Heart left ventricle (tissue), 13 donors: ENCODE results near the gene SIGLEC1.

Source experiments
- POLR2A ChIP-seq, 2 donors: fragments of 450-650 bp; IDR thresholded peaks; one replicate each; pipeline ENCODE4 v1.6.1; 2017; ENCODE audit warnings: antibody characterized with exemption in 2 of 2, mild to moderate bottlenecking in 2 of 2, moderate library complexity in 2 of 2
- TF ChIP-seq, protein P1 (sequence below), 12 donors: fragments of 200-600 bp; sonication (generic) in 4 of 12; IDR thresholded peaks; one replicate each; pipeline versions ENCODE4 v1.5.0 to v1.8.0; 2018 to 2022; ENCODE audit warnings: antibody characterized with exemption in 12 of 12, mild to moderate bottlenecking in 5 of 12
- donor health status: ischemic (EF 13 %, LVEDD 7.1; RV severe dilation, severe dysfunction).
- donor health status: DM: no; HTN: yes; CAD: no.
- donor health status: DM: no; HTN: no; CAD: no.
- donor health status: ischemic (EF 25% LVEDD 6.9; RV normal size, moderate dysfunction).
- donor health status: ischemic (EF 25% LVEDD 5.7; RV mildly dilated, moderate dysfunction).
- donor health status: ischemic (EF 35%, LVEDD 5.7; RV mildly dilated, moderate dysfunction).
- donor health status: nonischemic (EF 11% LVEDD 7.7; RV severe dilation, severe dysfunction).
- donor health status: DM: yes; HTN: yes; CAD: no.
- donor health status: PGD.
- donor health status: ischemic (EF 29% LVEDD 5.4; RV normal size, mild dysfunction).
- donor health status: nonischemic (EF 23%, LVEDD 6.1; RV moderate dilation, normal function).

DNA sequence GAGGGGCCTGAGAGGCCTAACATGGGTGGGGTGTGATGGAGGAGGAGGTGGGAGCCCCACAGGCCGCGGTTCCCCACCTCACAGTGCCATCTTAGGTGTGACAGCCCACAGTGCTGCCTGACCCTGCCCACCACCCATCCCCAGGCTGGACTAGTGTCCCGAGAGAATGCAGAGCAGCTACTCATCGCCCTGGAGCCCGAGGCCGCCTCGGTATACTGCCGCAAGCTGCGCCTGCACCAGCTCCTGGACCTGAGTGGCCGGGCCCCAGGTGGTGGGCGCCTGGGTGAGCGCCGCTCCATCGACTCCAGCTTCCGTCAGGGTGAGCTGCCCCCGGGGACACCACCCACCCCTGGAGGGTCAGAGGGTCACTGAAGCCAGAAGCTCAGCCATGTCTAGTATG is 35.7 kb upstream of the SIGLEC1 start:
- TF ChIP-seq, protein P1, sequence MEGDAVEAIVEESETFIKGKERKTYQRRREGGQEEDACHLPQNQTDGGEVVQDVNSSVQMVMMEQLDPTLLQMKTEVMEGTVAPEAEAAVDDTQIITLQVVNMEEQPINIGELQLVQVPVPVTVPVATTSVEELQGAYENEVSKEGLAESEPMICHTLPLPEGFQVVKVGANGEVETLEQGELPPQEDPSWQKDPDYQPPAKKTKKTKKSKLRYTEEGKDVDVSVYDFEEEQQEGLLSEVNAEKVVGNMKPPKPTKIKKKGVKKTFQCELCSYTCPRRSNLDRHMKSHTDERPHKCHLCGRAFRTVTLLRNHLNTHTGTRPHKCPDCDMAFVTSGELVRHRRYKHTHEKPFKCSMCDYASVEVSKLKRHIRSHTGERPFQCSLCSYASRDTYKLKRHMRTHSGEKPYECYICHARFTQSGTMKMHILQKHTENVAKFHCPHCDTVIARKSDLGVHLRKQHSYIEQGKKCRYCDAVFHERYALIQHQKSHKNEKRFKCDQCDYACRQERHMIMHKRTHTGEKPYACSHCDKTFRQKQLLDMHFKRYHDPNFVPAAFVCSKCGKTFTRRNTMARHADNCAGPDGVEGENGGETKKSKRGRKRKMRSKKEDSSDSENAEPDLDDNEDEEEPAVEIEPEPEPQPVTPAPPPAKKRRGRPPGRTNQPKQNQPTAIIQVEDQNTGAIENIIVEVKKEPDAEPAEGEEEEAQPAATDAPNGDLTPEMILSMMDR (IDR thresholded peaks at IDR 0.05), result no peak
- TF ChIP-seq POLR2A (IDR thresholded peaks at IDR 0.05), result no peak
